Measurements from ENCODE around the gene TMA7. TPM values are rescaled to one million over a fixed set of nuclear protein-coding genes. Genes with fewer than 3 reads are reported as not detected.

Gene TMA7
- total RNA-seq, result 218 and 228 TPM in 2 replicates

GRCh38 chr3:48439820-48440589 lies at the start of gene TMA7, which contains the start of gene CCDC51:
Gene TMA7, plus strand, starts transcription at chr3:48440257. Its CDS starts 40 bp downstream, at chr3:48440297.
Gene CCDC51, minus strand, starts transcription at chr3:48440119. Its CDS starts 4,991 bp downstream, at chr3:48435128.
- intact Hi-C loops (cut with micrococcal nuclease), result loop anchor here (1.0 to 10.0 kb wide), 15 partner anchors 26 to 1859 kb away; partner anchors contain the start of genes ARIH2, CDC25A, CELSR3 and HYAL3

GRCh38 chr3:48394391-48394790 lies 45.7 kb upstream of the TMA7 start:
- intact Hi-C loops (cut with micrococcal nuclease), result no loop called here

- intact Hi-C loops (cut with micrococcal nuclease), result no loop called here
These were observed 44.3 kb upstream of the TMA7 start for GRCh38 chr3:48395714-48396113.

GRCh38 chr3:48397767-48398681 lies 42.0 kb upstream of the TMA7 start:
- intact Hi-C loops (cut with micrococcal nuclease), result no loop called here

GRCh38 chr3:48398701-48399386 lies 41.2 kb upstream of the TMA7 start:
- intact Hi-C loops (cut with micrococcal nuclease), result no loop called here

GRCh38 chr3:48399387-48400172 lies 40.5 kb upstream of the TMA7 start:
- intact Hi-C loops (cut with micrococcal nuclease), result loop anchor here (5.0 kb wide), 1 partner anchor 338 kb away; no protein-coding TSS in a partner anchor

- intact Hi-C loops (cut with micrococcal nuclease), result loop anchor here (1.0 to 5.0 kb wide), 10 partner anchors 35 to 336 kb away; partner anchors contain the start of genes CCDC51, NCKIPSD, SLC26A6 and TMA7
These were observed 39.1 kb upstream of the TMA7 start for GRCh38 chr3:48400824-48401433.

- intact Hi-C loops (cut with micrococcal nuclease), result loop anchor here (1.0 to 5.0 kb wide), 10 partner anchors 35 to 336 kb away; partner anchors contain the start of genes CCDC51, NCKIPSD, SLC26A6 and TMA7
These were observed 38.6 kb upstream of the TMA7 start for GRCh38 chr3:48401434-48401901.

GRCh38 chr3:48402281-48402732 lies 37.8 kb upstream of the TMA7 start:
- intact Hi-C loops (cut with micrococcal nuclease), result loop anchor here (5.0 kb wide), 1 partner anchor 335 kb away; no protein-coding TSS in a partner anchor

GRCh38 chr3:48402907-48403306 lies 37.1 kb upstream of the TMA7 start:
- intact Hi-C loops (cut with micrococcal nuclease), result loop anchor here (5.0 kb wide), 1 partner anchor 334 kb away; no protein-coding TSS in a partner anchor

- intact Hi-C loops (cut with micrococcal nuclease), result loop anchor here (5.0 kb wide), 1 partner anchor 334 kb away; no protein-coding TSS in a partner anchor
These were observed 36.3 kb upstream of the TMA7 start for GRCh38 chr3:48403533-48404439.

- intact Hi-C loops (cut with micrococcal nuclease), result loop anchor here (5.0 kb wide), 1 partner anchor 333 kb away; no protein-coding TSS in a partner anchor
These were observed 35.4 kb upstream of the TMA7 start for GRCh38 chr3:48404440-48405342.

GRCh38 chr3:48405343-48405881 lies 34.6 kb upstream of the TMA7 start:
- intact Hi-C loops (cut with micrococcal nuclease), result no loop called here

GRCh38 chr3:48405971-48406370 lies 34.1 kb upstream of the TMA7 start:
- intact Hi-C loops (cut with micrococcal nuclease), result no loop called here

- intact Hi-C loops (cut with micrococcal nuclease), result no loop called here
These were observed 33.3 kb upstream of the TMA7 start for GRCh38 chr3:48406443-48407431.
